Measurements from ENCODE around the gene MXI1. TPM values are rescaled to one million over a fixed set of nuclear protein-coding genes. Genes with fewer than 3 reads are reported as not detected.

Gene MXI1
- total and polyA plus RNA-seq, 3 donors from 2014 or later = 42.1 to 69.1 (median 66.8) TPM

GRCh38 chr10:110171032-110171431 lies 36.4 kb upstream of the MXI1 start:
- Histone ChIP-seq H3K4me3 (no peak overlapping the region), H3K4me1 (peaks cover 9% of the 10 kb centered on the region), H3K36me3 (ENCODE audit: low read depth, missing control alignments) (no peaks in the 10 kb centered on the region), H3K9me3 (no peaks in the 10 kb centered on the region), H3K27ac (no peak overlapping the region), H3K27me3 (no peaks in the 10 kb centered on the region)
- intact Hi-C loops (cut with DNase I; ENCODE audit: low total_unique reads) = no loop called here
- WGBS, 2 donors = 64 to 66% methylated on average over 6 of the region's 6 CpGs
- peak; percentile 2 for DNase-seq
- TF ChIP-seq CTCF (IDR thresholded peaks at IDR 0.05) (no peak), POLR2A (IDR thresholded peaks at IDR 0.05) (no peak)

- H3K27me3 ChIP-seq = no peaks in the 10 kb centered on the region
- intact Hi-C loops (cut with DNase I; ENCODE audit: low total_unique reads) = no loop called here
- 89 to 90% methylated on average over 5 of the region's 5 CpGs for WGBS, 2 donors
Observed at GRCh38 chr10:110172155-110172554, 35.2 kb upstream of the MXI1 start.

GRCh38 chr10:110174201-110174600 lies 33.2 kb upstream of the MXI1 start:
- Histone ChIP-seq H3K4me3 (no peak overlapping the region), H3K4me1 (peaks cover 3% of the 10 kb centered on the region), H3K36me3 (ENCODE audit: low read depth, missing control alignments) (no peaks in the 10 kb centered on the region), H3K27me3 (no peaks in the 10 kb centered on the region), H3K9me3 (no peaks in the 10 kb centered on the region), H3K27ac (no peak overlapping the region)
- DNase-seq = no peak
- intact Hi-C loops (cut with DNase I; ENCODE audit: low total_unique reads) = no loop called here
- TF ChIP-seq POLR2A (IDR thresholded peaks at IDR 0.05) (no peak), CTCF (IDR thresholded peaks at IDR 0.05) (no peak)

More at GRCh38 chr10:110172155-110172554, 35.2 kb upstream of the MXI1 start:
- Histone ChIP-seq H3K4me3 (no peak overlapping the region), H3K27ac (no peak overlapping the region), H3K4me1 (peaks cover 9% of the 10 kb centered on the region), H3K36me3 (ENCODE audit: low read depth, missing control alignments) (no peaks in the 10 kb centered on the region), H3K9me3 (no peaks in the 10 kb centered on the region)
- TF ChIP-seq POLR2A (IDR thresholded peaks at IDR 0.05) = no peak
- no peak for TF ChIP-seq CTCF (IDR thresholded peaks at IDR 0.05)
- DNase-seq = no peak

- 90 to 93% methylated on average over 5 of the region's 5 CpGs for WGBS, 2 donors
- DNase-seq = no peak
Observed at GRCh38 chr10:110174816-110175215, 32.6 kb upstream of the MXI1 start.

More at GRCh38 chr10:110174816-110175215, 32.6 kb upstream of the MXI1 start:
- H3K4me1 ChIP-seq = peaks cover 3% of the 10 kb centered on the region
- no peaks in the 10 kb centered on the region for H3K9me3 ChIP-seq
- no peak overlapping the region for H3K27ac ChIP-seq
- no peak for TF ChIP-seq CTCF (IDR thresholded peaks at IDR 0.05)
- TF ChIP-seq POLR2A (IDR thresholded peaks at IDR 0.05) = no peak
- no peaks in the 10 kb centered on the region for H3K36me3 ChIP-seq (ENCODE audit: low read depth, missing control alignments)
- H3K4me3 ChIP-seq = no peak overlapping the region
- intact Hi-C loops (cut with DNase I; ENCODE audit: low total_unique reads) = no loop called here
- no peaks in the 10 kb centered on the region for H3K27me3 ChIP-seq
